ENCODE data around the gene HTRA2. TPM values are rescaled to one million over a fixed set of nuclear protein-coding genes. Genes with fewer than 3 reads are reported as not detected.

Gene HTRA2
- total and polyA plus RNA-seq, 9 of the 15 experiments (the other 6 are each of a cell fraction or from before 2014, with no cell fraction given): 54.2 to 71.2 (median 65.8) TPM

GRCh38 chr2:74507145-74507925, 22.4 kb upstream of the HTRA2 start, which contains the start of gene PCGF1 (continued):
- TF ChIP-seq RNF219 (CRISPR knock-in tag; IDR thresholded peaks at IDR 0.05): no peak
- peak; percentile 22 to 57; a peak in 2 of 4 replicates for TF ChIP-seq FOXK2 (conservative IDR thresholded peaks at IDR 0.05 in 1 of 2, IDR thresholded peaks at IDR 0.05 in 1 of 2; ENCODE audit: low read depth in 2 of 2)
- TF ChIP-seq ZSCAN29 (IDR thresholded peaks at IDR 0.05): no peak
- no peak for TF ChIP-seq SMAD2 (IDR thresholded peaks at IDR 0.05; ENCODE audit: low read depth, low read length)
- TF ChIP-seq TOE1 (IDR thresholded peaks at IDR 0.05; ENCODE audit: borderline replicate concordance): peak; percentile 57; the same call in 1 of the 2 replicates
- TF ChIP-seq TOE1 (CRISPR knock-in tag; IDR thresholded peaks at IDR 0.05; ENCODE audit: borderline replicate concordance, low read depth): no peak; the same call in 1 of the 2 replicates
- no peak for TF ChIP-seq SNIP1 (IDR thresholded peaks at IDR 0.05; ENCODE audit: low read depth)
- no peak for TF ChIP-seq ZNF449 (CRISPR knock-in tag; IDR thresholded peaks at IDR 0.05)
- no peak for TF ChIP-seq THRA (IDR thresholded peaks at IDR 0.05)
- TF ChIP-seq MGA (IDR thresholded peaks at IDR 0.05): peak; percentile 33

All from K562 (cell line).